Esophagus muscularis mucosa (tissue), 4 donors: ENCODE results near the gene NOCT.
"Not testable (repeated sequence)": the region's sequence is repeated elsewhere in the genome, so short reads cannot be mapped to it uniquely, and the experiment has no call there.

Experiments
- CTCF ChIP-seq, 3 experiments: fragments of 200-600 bp in 2 of 3; fragments of 450-650 bp in 1 of 3; sonication (generic) in 2 of 3; IDR thresholded peaks; one replicate each; pipeline ENCODE4 v1.5.1; 2017 to 2019; ENCODE audit warnings: antibody characterized with exemption in 3 of 3, mild to moderate bottlenecking in 2 of 3, moderate library complexity in 1 of 3
- EP300 ChIP-seq: sonication (generic); formaldehyde crosslinking; IDR thresholded peaks from one replicate; pipeline ENCODE4 v1.6.1; 2017; ENCODE audit warnings: antibody characterized with exemption
- POLR2A ChIP-seq: fragments of 450-650 bp; IDR thresholded peaks from one replicate; pipeline ENCODE4 v1.6.1; 2017; ENCODE audit warnings: antibody characterized with exemption, moderate library complexity, mild to moderate bottlenecking, low read depth

DNA sequence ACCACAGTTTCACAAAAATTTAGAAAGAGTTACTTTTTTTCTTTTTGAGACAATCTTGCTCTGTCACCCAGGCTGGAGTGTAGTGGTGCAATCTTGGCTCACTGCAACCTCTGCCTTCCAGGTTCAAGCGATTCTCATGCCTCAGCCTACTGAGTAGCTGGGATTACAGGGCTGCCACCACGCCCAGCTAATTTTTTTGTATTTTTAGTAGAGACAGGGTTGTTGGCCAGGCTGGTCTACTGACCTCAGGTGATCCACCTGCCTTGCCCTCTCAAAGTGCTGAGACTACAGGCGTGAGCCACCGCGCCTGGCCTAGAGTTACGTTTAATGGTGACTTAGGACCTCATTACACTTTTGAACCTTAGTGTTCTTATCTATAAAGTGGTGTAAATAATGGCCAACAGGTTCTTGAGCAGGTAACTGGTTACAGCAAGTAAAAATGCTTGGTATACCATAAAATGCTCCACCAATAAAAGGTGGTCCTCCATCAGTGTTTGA lies 14.3 kb downstream of the NOCT start:
- not testable (repeated sequence) for TF ChIP-seq CTCF (IDR thresholded peaks at IDR 0.05); EP300; POLR2A
